Progenitor cell of endocrine pancreas (in vitro differentiated cells): ENCODE results near the gene PXN. TPM values are rescaled to one million over a fixed set of nuclear protein-coding genes. Genes with fewer than 3 reads are reported as not detected.
"Not testable (repeated sequence)": the region's sequence is repeated elsewhere in the genome, so short reads cannot be mapped to it uniquely, and the experiment has no call there.

Experiments
- DNase-seq: peaks from one replicate; pipeline ENCODE4 v3.0.0; 2021; ENCODE audit warnings: low spot score; ENCODE audit not compliant: unreplicated experiment
- H3K27ac Mint-ChIP-seq: 2 replicates; pipeline ENCODE4 v1.8.0; 2021; ENCODE audit warnings: mild to moderate bottlenecking, moderate library complexity, mixed read lengths
- H3K27me3 Mint-ChIP-seq: 2 replicates; pipeline ENCODE4 v1.8.0; 2021; ENCODE audit warnings: mixed read lengths
- H3K36me3 Mint-ChIP-seq: 2 replicates; pipeline ENCODE4 v1.8.0; 2022; ENCODE audit warnings: mixed read lengths; ENCODE audit not compliant: insufficient read depth
- H3K4me1 Mint-ChIP-seq: 2 replicates; pipeline ENCODE4 v1.8.0; 2021; ENCODE audit warnings: low read depth, mixed read lengths
- H3K4me3 Mint-ChIP-seq: 2 replicates; pipeline ENCODE4 v1.8.0; 2021; ENCODE audit warnings: low read depth, mild to moderate bottlenecking, moderate library complexity, mixed read lengths
- H3K9me3 Mint-ChIP-seq: 2 replicates; pipeline ENCODE4 v1.8.0; 2021; ENCODE audit warnings: low read depth, mixed read lengths
- total RNA-seq: library from RNA; stranded (reverse); gene quantifications from 2 replicates; pipeline ENCODE4 v1.2.1, GENCODE V29; 2021
- TF ChIP-seq, protein P1 (sequence below): fragments of 200-600 bp; sonication (generic); IDR thresholded peaks from one replicate; pipeline ENCODE4 v1.5.0; 2021; ENCODE audit warnings: antibody characterized with exemption, mild to moderate bottlenecking; ENCODE audit not compliant: unreplicated experiment

PXN gene
- total RNA-seq, 1 donor from 2014 or later: 71.4 TPM

DNA sequence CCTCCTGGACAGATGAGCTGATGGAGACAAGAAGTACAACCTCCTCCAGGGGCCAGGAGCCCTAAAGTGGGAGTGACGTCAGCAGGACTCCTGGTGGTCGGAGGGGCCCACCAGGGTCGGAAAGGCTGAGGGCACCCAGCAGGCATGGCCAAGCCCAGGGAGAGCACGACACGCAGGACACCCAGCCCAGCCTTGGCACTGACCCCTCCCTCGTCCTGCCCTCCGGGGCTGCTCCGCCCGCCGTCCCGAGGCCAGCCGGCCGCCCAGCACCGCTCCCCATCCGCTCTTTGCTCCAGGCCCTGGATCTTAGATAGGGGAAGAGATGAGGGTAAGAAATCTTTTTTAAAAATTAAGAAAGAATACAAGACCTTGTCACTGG is 50.2 kb downstream of the PXN start:
- DNase-seq: no peak
- Mint-ChIP-seq H3K4me3 (no peak overlapping the region), H3K4me1 (no peaks in the 10 kb centered on the region), H3K27me3 (no peaks in the 10 kb centered on the region), H3K9me3 (no peaks in the 10 kb centered on the region), H3K27ac (no peak overlapping the region), H3K36me3 (peaks cover 12% of the 10 kb centered on the region)
- TF ChIP-seq, protein P1, sequence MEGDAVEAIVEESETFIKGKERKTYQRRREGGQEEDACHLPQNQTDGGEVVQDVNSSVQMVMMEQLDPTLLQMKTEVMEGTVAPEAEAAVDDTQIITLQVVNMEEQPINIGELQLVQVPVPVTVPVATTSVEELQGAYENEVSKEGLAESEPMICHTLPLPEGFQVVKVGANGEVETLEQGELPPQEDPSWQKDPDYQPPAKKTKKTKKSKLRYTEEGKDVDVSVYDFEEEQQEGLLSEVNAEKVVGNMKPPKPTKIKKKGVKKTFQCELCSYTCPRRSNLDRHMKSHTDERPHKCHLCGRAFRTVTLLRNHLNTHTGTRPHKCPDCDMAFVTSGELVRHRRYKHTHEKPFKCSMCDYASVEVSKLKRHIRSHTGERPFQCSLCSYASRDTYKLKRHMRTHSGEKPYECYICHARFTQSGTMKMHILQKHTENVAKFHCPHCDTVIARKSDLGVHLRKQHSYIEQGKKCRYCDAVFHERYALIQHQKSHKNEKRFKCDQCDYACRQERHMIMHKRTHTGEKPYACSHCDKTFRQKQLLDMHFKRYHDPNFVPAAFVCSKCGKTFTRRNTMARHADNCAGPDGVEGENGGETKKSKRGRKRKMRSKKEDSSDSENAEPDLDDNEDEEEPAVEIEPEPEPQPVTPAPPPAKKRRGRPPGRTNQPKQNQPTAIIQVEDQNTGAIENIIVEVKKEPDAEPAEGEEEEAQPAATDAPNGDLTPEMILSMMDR: no peak

DNA sequence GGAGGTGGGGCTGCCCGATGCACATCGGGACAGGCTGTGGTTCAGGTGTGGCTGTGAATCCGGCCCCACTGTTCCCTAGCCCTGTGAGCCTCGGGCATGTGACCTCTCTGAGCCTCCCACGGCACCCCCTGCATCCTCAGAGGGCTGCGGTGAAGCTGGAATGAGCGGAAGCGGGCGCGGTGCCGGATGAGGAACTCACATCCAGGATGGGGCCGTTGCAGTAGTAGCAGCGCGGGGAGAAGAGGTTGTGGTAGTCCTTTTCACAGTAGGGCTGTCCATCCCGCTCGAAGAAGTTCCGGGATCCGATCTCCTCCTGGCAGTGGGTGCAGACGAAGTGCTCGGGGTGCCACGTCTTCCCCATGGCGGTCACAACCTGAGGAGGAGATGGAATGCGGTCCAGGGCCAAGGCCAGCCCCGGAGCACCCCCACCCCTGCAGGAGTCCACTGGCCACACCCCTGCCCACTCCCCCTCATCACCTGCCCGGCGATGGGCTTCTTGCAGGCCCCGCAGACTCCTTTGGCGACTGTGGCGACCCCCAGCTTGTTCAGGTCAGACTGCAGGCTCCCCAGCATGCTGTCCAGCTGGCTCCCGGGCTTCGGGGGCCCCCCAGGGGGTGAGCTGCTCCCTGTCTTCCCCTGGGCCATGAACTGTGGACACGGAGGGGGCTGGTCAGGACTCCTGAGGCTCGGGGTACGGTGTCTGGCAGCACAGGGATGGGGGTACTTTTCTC is 50.7 kb downstream of the PXN start:
- Mint-ChIP-seq H3K36me3 (peaks cover 10% of the 10 kb centered on the region), H3K4me3 (no peak overlapping the region), H3K27me3 (no peaks in the 10 kb centered on the region), H3K27ac (no peak overlapping the region), H3K4me1 (no peaks in the 10 kb centered on the region), H3K9me3 (no peaks in the 10 kb centered on the region)
- TF ChIP-seq, protein P1: no peak
- no peak for DNase-seq

DNA sequence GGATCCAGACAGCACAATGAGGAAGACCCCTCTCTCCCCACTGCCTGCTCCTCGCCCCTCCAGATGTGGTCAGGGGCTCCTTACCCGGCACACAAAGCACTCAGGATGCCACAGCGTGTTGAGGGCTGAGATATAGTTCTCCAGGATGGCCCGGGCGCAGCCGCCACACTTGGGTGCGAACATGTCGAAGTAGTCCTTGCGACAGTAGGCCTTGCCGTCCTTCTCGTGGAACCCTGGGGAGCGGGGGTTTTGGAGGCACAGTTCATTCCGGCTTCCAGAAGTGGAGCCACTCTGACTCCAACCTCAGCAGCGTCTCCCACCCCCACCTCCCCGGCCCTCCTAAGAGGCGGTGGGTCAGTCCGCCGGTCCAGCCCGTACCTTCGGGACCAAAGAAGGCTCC is 51.8 kb downstream of the PXN start:
- Mint-ChIP-seq H3K36me3 (peaks cover 8% of the 10 kb centered on the region), H3K9me3 (no peaks in the 10 kb centered on the region), H3K27ac (no peak overlapping the region), H3K4me3 (no peak overlapping the region), H3K27me3 (no peaks in the 10 kb centered on the region), H3K4me1 (no peaks in the 10 kb centered on the region)
- TF ChIP-seq, protein P1: no peak
- no peak for DNase-seq

DNA sequence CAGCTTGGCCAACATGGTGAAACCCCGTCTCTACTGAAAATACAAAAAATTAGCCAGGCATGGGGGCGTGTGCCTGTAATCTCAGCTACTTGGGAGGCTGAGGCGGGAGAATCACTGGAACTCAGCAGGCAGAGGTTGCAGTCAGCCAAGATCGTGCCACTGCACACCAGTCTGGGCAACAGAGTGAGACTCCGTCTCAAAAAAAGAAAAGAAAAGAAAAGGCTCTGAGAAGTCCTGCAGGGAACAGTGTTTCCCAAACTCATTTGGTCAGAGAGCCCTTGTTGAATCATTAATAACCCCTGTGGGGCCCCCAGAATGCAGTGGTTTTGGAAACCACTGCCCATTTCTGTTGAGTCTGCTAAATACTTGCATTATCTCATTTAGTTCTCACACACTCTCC is 52.3 kb downstream of the PXN start:
- not testable (repeated sequence) for H3K27me3 Mint-ChIP-seq, H3K27ac Mint-ChIP-seq, DNase-seq, H3K36me3 Mint-ChIP-seq, H3K4me3 Mint-ChIP-seq, H3K4me1 Mint-ChIP-seq, H3K9me3 Mint-ChIP-seq

DNA sequence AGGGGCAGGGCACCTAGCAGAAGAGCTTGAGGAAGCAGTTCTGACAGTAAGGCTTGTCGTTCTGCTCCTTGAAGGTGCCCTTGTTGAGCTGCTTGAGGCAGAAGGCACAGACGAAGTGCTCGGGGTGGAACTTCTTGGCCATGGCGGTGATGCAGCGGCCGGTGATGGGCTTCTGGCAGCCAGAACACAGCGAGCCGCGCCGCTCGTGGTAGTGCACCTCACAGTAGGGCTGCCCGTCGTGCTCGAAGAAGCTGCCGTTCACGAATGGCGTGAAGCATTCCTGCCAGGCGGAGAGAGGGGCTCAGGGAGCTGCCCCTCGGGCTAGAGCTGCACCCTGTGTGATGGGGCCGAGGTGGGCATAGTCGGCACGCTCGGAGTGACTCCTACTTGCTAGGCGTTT is 53.2 kb downstream of the PXN start:
- TF ChIP-seq, protein P1: no peak
- DNase-seq: no peak
- H3K27ac Mint-ChIP-seq: no peak overlapping the region
- peaks cover 10% of the 10 kb centered on the region for H3K36me3 Mint-ChIP-seq
- H3K4me3 Mint-ChIP-seq: no peak overlapping the region
- no peaks in the 10 kb centered on the region for H3K27me3 Mint-ChIP-seq
- no peaks in the 10 kb centered on the region for H3K4me1 Mint-ChIP-seq
- no peaks in the 10 kb centered on the region for H3K9me3 Mint-ChIP-seq

DNA sequence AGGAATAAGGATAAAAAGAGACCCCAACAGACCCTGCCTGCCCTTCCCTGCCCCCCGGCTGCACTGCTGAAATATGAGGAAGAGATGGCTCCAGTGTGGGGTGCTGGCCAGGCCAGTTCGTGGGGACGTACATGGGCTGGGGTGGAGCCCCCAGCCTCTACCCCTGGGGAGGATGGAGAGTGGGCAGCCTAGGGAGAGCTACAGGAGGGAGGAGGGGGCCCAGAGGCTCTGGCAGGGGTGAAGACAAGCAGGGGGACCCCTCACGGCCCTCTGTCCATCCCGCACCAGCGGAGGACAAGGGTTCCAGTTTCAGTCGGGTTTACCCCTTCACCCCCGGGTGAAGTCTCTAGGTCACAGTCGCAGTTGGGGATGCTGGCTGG is 53.6 kb downstream of the PXN start:
- Mint-ChIP-seq H3K4me1 (no peaks in the 10 kb centered on the region), H3K4me3 (no peak overlapping the region), H3K36me3 (peaks cover 10% of the 10 kb centered on the region), H3K27ac (peak overlapping the region; percentile 37), H3K9me3 (no peaks in the 10 kb centered on the region), H3K27me3 (no peaks in the 10 kb centered on the region)
- TF ChIP-seq, protein P1: no peak
- no peak for DNase-seq
